Tibial nerve (tissue), 3 donors: ENCODE results near the gene ZNF319.

ENCODE experiments used
- POLR2A ChIP-seq, 2 donors: fragments of 450-650 bp; IDR thresholded peaks; one replicate each; pipeline ENCODE4 v1.6.1; 2017; ENCODE audit warnings: antibody characterized with exemption in 2 of 2, mild to moderate bottlenecking in 2 of 2, moderate library complexity in 2 of 2
- TF ChIP-seq, protein P1 (sequence below), 5 experiments: fragments of 200-600 bp in 3 of 5; fragments of 450-650 bp in 2 of 5; sonication (generic) in 3 of 5; IDR thresholded peaks; one replicate each; pipeline ENCODE4 v1.5.1; 2016 to 2019; ENCODE audit warnings: antibody characterized with exemption in 5 of 5, mild to moderate bottlenecking in 3 of 5, moderate library complexity in 2 of 5

DNA sequence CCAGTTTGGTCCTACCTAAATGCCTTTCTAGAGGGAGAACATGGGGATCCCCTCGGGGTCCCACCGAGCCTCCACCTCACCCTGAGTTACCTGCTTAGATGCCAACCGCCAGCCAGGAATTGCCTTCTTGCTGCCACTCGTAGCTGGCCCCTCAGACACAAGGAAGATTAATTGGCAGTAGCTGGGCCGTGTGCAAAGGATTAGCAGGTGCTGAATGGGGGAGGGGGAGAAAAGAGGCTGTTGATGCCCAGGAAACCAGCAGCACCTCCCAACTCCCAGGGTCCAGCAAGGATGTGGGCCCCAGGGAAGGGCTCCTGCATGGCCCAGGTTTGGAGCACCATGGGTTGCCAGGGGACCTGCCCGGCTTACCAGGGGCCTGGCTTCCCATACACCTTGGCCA, 29.5 kb downstream of the ZNF319 start, which contains the start of gene CNGB1:
- TF ChIP-seq, protein P1, sequence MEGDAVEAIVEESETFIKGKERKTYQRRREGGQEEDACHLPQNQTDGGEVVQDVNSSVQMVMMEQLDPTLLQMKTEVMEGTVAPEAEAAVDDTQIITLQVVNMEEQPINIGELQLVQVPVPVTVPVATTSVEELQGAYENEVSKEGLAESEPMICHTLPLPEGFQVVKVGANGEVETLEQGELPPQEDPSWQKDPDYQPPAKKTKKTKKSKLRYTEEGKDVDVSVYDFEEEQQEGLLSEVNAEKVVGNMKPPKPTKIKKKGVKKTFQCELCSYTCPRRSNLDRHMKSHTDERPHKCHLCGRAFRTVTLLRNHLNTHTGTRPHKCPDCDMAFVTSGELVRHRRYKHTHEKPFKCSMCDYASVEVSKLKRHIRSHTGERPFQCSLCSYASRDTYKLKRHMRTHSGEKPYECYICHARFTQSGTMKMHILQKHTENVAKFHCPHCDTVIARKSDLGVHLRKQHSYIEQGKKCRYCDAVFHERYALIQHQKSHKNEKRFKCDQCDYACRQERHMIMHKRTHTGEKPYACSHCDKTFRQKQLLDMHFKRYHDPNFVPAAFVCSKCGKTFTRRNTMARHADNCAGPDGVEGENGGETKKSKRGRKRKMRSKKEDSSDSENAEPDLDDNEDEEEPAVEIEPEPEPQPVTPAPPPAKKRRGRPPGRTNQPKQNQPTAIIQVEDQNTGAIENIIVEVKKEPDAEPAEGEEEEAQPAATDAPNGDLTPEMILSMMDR (IDR thresholded peaks at IDR 0.05) = no peak
- TF ChIP-seq POLR2A (IDR thresholded peaks at IDR 0.05) = no peak
